Skeletal muscle tissue (tissue), 4 donors: Measurements from ENCODE around the gene MAGI1. TPM values are rescaled to one million over a fixed set of nuclear protein-coding genes. Genes with fewer than 3 reads are reported as not detected.

ENCODE experiments used
- H3K27ac ChIP-seq: one replicate; pipeline ENCODE4 v1.7.0; 2013; ENCODE audit warnings: mild to moderate bottlenecking, low read depth, low read length, inconsistent platforms
- H3K27me3 ChIP-seq, 3 donors: one replicate each; pipeline ENCODE4 v1.7.0; 2013; ENCODE audit warnings: low read length in 3 of 3; ENCODE audit not compliant: control insufficient read depth in 3 of 3, insufficient read depth in 3 of 3
- H3K36me3 ChIP-seq, 3 donors: one replicate each; pipeline ENCODE4 v1.7.0; 2013; ENCODE audit warnings: low read length in 3 of 3; ENCODE audit not compliant: control insufficient read depth in 3 of 3, insufficient read depth in 3 of 3
- H3K4me1 ChIP-seq, 3 donors: one replicate each; pipeline ENCODE4 v1.7.0; 2013; ENCODE audit warnings: low read length in 3 of 3, mild to moderate bottlenecking in 3 of 3; ENCODE audit not compliant: control insufficient read depth in 3 of 3, insufficient read depth in 3 of 3
- H3K4me3 ChIP-seq, 3 donors: one replicate each; pipeline ENCODE4 v1.7.0; 2013; ENCODE audit warnings: low read length in 3 of 3
- H3K9ac ChIP-seq, 3 donors: one replicate each; pipeline ENCODE4 v1.7.0; 2013; ENCODE audit warnings: low read length in 3 of 3, mild to moderate bottlenecking in 3 of 3, moderate library complexity in 2 of 3, low read depth in 1 of 3
- H3K9me3 ChIP-seq, 3 donors: one replicate each; pipeline ENCODE4 v1.7.0; 2013; ENCODE audit warnings: low read length in 3 of 3; ENCODE audit not compliant: control insufficient read depth in 3 of 3
- total RNA-seq: library from RNA; depleted of rRNA; stranded (reverse); fragments of >200 nt; gene quantifications from one replicate; pipeline ENCODE4 v1.2.3, GENCODE V29; 2014
- donor health status: Osteomylitis.

MAGI1 gene
- total RNA-seq, 1 donor from 2014 or later = 23.5 TPM

DNA sequence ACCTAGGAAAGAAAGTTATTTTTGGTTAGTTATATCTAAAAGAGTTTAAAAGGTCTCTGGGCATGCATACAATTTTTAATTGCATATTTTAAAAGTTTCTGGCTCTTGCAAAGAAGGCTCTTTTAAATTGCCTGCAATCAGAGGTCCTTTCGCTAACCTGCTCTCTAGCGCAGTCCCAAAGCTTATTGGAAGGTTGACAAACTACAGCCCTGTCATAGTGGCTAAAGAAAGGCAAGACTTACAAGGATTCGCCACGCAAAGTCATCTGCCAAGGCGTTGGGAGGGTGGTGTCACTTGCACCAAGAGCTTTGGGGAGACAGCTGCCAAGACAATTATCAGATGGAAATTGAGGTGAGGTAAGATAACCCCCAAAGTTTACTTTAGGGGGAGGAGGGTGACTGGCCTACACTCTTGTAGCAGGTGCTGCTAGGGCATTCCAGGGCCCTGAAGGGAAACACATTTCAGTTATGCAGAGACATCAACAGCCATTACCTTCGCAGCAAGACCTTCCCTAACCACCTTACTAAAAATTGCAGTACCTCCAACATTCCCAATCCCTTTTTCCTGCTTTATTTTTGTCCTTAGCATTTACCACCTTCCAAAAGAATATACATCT, 606.2 kb downstream of the MAGI1 start:
- no peaks in the 10 kb centered on the region for H3K9me3 ChIP-seq
- H3K27me3 ChIP-seq = no peaks in the 10 kb centered on the region
- no peak overlapping the region for H3K4me3 ChIP-seq
- no peak overlapping the region for H3K9ac ChIP-seq
- H3K4me1 ChIP-seq = no peaks in the 10 kb centered on the region
- H3K27ac ChIP-seq = no peak overlapping the region
- H3K36me3 ChIP-seq = peaks cover 11 to 26% (median 11%) of the 10 kb centered on the region in 3 donors

DNA sequence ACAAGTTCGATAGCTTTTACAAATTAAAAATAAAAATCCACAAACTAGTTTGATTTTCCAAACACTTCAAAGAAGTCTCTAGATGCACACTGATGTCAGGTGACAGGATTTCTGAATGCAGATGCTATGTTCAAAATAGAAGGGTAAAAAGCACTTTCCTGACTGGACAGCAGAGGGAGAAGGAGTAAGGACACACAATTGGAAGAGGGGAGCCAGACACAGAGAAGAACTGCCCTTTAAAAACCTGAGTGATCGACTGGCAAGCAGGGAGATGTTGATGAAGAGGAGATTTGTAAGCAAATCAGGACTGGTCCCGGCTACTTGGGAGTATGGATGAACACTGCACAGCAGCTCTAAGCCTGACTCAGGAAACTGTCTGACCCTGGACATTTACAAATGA, 612.8 kb downstream of the MAGI1 start:
- H3K4me3 ChIP-seq = no peak overlapping the region
- no peaks in the 10 kb centered on the region for H3K27me3 ChIP-seq

DNA sequence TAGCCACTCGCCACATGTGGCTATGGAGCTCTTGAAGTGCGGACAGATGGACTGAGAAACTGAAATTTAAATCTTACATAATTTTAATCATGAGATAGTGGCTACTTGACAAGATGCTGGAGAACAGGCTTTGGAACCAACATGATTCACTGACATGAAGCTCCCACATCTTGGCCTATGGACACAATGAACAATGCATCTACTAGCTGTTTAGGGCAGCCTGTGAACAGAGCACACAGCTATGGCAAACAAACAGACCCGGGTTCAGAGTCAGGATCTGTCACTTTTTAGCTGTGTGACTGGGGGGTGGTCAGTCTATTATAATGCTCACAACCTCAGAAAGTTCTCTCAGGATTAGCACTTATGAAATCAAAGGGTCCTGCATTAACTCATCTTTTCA, 616.6 kb downstream of the MAGI1 start:
- no peak overlapping the region for H3K9ac ChIP-seq
- H3K4me3 ChIP-seq = no peak overlapping the region
- H3K27me3 ChIP-seq = no peaks in the 10 kb centered on the region
- no peak overlapping the region for H3K27ac ChIP-seq
- peaks cover 3 to 5% (median 5%) of the 10 kb centered on the region in 3 donors for H3K4me1 ChIP-seq
- H3K9me3 ChIP-seq = no peaks in the 10 kb centered on the region
- H3K36me3 ChIP-seq = no peaks in the 10 kb centered on the region

More for the DNA sequence above, 612.8 kb downstream of the MAGI1 start:
- H3K36me3 ChIP-seq = peaks cover 10 to 20% (median 11%) of the 10 kb centered on the region in 3 donors
- peaks cover 0 to 4% (median 3%) of the 10 kb centered on the region in 3 donors for H3K4me1 ChIP-seq
- H3K27ac ChIP-seq = no peak overlapping the region
- no peaks in the 10 kb centered on the region for H3K9me3 ChIP-seq
- H3K9ac ChIP-seq = no peak overlapping the region

DNA sequence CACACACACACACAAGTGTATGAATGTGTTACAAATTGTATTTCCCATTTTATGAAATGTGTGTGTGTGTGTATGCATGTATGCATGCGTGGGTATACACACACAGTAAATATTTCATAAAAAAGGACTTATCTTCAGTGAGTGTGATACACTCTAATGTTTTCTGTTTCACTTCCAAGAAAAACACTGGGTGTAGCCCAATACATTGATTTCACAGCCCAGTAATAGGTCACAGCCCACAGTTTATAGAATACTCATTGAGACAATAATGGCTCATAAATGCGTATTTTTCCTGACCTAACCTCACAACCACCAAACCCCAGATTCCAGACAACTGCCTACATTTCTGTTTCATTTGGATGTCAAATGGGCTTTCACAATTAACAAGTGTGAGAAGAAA, 619.5 kb downstream of the MAGI1 start:
- no peaks in the 10 kb centered on the region for H3K36me3 ChIP-seq
- no peak overlapping the region for H3K27ac ChIP-seq
- peaks cover 5 to 8% (median 6%) of the 10 kb centered on the region in 3 donors for H3K4me1 ChIP-seq
- H3K27me3 ChIP-seq = no peaks in the 10 kb centered on the region
- H3K9ac ChIP-seq = no peak overlapping the region
- H3K9me3 ChIP-seq = no peaks in the 10 kb centered on the region
- no peak overlapping the region for H3K4me3 ChIP-seq

DNA sequence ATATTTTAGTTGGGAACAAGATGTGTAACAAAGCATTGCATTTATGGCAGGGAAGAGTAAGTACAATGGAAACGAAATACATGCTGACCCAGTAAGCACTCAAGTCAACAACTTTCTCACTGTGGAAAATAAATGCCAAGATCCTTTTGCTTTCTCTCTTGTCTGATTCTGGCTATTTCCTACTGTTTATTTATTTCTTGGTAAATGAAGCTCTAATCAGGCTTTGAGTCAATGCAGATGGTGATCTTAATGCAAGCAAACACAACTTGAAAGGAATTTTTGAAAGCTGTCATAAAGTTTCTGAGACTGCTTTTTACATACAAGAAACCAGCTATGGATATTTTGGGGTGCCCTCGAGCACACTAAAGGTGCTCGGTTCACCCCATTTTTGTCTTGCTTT, 624.8 kb downstream of the MAGI1 start:
- no peak overlapping the region for H3K9ac ChIP-seq
- peaks cover 12 to 25% (median 20%) of the 10 kb centered on the region in 3 donors for H3K4me1 ChIP-seq
- no peak overlapping the region for H3K27ac ChIP-seq
- no peak overlapping the region for H3K4me3 ChIP-seq
- H3K36me3 ChIP-seq = no peaks in the 10 kb centered on the region
- H3K9me3 ChIP-seq = no peaks in the 10 kb centered on the region
- no peaks in the 10 kb centered on the region for H3K27me3 ChIP-seq

DNA sequence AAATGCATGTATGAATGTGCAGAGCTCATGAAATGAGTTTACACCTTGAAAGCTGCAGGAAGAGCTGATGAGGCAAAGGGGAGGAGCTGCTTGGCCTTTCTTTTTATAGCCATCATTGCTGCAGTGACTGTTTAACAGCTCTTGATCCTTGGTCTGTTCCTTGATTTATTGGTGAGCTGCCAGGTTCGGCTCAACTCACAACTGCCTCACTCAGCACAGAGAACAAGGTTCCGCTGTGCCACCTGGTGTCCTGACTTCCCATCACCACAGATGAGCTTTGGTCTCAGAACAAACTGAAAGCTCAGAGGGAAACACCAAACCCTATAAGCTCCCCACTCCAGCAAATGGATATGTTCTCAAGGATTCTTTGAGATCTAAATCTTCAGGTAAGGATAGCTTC, 626.1 kb downstream of the MAGI1 start:
- no peaks in the 10 kb centered on the region for H3K27me3 ChIP-seq
- H3K9ac ChIP-seq = no peak overlapping the region
- H3K4me3 ChIP-seq = no peak overlapping the region
- H3K27ac ChIP-seq = no peak overlapping the region
- no peaks in the 10 kb centered on the region for H3K9me3 ChIP-seq
- peaks cover 12 to 21% (median 20%) of the 10 kb centered on the region in 3 donors for H3K4me1 ChIP-seq
- H3K36me3 ChIP-seq = no peaks in the 10 kb centered on the region

DNA sequence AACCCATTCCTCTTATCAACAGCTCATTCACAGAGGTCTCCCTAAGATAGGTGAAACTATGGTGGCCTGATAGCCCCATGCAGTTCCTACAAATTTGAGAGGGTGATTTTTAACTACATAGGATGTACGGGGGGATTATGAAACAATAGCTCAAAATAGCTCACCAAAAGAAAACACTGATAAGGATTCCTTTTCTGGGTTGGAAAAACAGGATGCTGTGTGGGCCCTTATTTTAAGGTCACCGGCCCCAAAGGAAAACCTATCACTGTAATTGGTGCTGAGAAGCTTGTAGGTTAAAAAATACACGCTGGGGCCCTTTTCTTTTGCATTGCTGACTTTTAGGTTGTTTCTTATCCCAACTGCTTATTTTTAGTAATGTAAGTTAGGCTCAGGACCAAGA, 627.4 kb downstream of the MAGI1 start:
- Histone ChIP-seq H3K9me3 (no peaks in the 10 kb centered on the region), H3K36me3 (no peaks in the 10 kb centered on the region), H3K4me3 (no peak overlapping the region), H3K27me3 (no peaks in the 10 kb centered on the region), H3K27ac (no peak overlapping the region), H3K4me1 (peaks cover 10 to 20% (median 16%) of the 10 kb centered on the region in 3 donors), H3K9ac (no peak overlapping the region)

DNA sequence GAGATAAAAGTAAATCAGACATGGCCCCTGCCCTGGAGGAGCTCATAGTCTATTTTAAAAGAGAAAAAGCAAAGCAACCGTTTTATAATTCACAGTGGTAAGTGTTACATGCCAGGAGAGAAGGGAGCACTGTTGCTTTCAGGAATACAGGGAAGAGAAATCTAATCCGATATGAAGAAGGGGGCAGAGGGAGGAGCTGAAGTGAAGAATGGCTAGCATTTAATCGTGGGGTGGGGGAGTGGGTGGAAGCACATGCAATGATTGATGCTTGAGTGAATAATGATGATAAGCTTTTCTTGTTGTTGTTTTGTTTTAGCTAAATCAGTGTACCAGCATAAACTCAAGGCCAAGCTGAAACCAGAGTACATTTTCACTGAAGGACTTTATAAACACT, 629.5 kb downstream of the MAGI1 start:
- H3K27me3 ChIP-seq = no peaks in the 10 kb centered on the region
- H3K9ac ChIP-seq = no peak overlapping the region
- H3K27ac ChIP-seq = peak overlapping the region; percentile 9
- no peak overlapping the region for H3K4me3 ChIP-seq
- H3K9me3 ChIP-seq = no peaks in the 10 kb centered on the region
- H3K36me3 ChIP-seq = no peaks in the 10 kb centered on the region
- peaks cover 9 to 20% (median 16%) of the 10 kb centered on the region in 3 donors for H3K4me1 ChIP-seq

DNA sequence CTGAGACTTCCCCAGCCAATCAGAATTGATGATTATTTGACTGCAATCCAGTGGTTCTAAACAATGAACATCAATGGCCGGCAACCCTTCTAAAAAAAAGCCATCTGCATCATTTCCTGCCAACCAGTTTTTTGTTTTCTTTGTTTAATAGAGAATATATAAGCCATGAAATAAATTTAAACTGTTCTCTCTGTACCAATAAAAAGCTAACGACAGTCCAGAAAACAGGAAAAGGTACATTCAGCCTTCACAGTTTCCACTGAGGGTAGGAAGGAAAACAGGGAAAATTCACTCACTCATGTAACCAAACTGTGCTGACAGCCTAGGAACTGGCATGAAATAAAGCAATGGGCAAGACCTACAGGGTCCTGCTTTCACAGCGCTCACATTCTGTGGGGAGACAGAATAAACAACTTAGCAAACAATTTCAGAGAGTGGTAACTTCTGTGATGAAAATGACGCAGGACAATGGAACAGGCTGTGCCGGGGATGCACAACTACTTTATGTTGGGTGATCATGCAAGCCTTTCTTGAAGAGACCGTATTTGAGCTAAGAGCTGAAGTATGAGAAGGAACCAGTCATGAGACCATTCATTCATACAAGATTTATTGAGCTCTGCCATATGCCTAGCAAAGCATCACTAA, 630.1 kb downstream of the MAGI1 start:
- no peaks in the 10 kb centered on the region for H3K27me3 ChIP-seq
- H3K36me3 ChIP-seq = no peaks in the 10 kb centered on the region
- H3K9me3 ChIP-seq = no peaks in the 10 kb centered on the region
- peak overlapping the region; percentile 9 for H3K27ac ChIP-seq
- peaks cover 9 to 20% (median 15%) of the 10 kb centered on the region in 3 donors for H3K4me1 ChIP-seq
- no peak overlapping the region for H3K4me3 ChIP-seq
- H3K9ac ChIP-seq = no peak overlapping the region

DNA sequence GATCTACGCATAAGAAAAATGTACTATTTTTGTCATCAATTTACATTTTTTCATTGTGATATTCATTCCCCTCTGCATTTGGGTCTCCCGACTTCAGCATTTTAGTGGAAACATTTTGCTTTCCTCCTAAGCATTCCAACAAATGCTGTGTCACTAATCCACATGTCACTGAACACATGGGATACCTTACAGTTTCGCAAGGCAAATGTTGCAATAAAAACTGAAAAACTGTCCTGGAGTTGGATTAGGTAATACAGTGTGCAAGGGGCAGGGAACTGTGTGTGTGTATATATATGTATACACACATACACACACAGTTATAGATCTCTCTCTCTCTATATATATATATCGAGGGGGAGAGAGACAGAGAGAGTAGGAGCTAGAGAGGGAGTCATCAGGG, 632.2 kb downstream of the MAGI1 start:
- Histone ChIP-seq H3K36me3 (no peaks in the 10 kb centered on the region), H3K4me1 (peaks cover 2 to 12% (median 9%) of the 10 kb centered on the region in 3 donors), H3K9ac (no peak overlapping the region), H3K27me3 (no peaks in the 10 kb centered on the region), H3K4me3 (no peak overlapping the region), H3K27ac (no peak overlapping the region), H3K9me3 (no peaks in the 10 kb centered on the region)
